ENCODE results near the gene SHROOM1. TPM values are rescaled to one million over a fixed set of nuclear protein-coding genes. Genes with fewer than 3 reads are reported as not detected.
"Not testable (repeated sequence)": the region's sequence is repeated elsewhere in the genome, so short reads cannot be mapped to it uniquely, and the experiment has no call there.

The SHROOM1 gene
- total RNA-seq, 1 donor from 2014 or later: 4.5 TPM

DNA sequence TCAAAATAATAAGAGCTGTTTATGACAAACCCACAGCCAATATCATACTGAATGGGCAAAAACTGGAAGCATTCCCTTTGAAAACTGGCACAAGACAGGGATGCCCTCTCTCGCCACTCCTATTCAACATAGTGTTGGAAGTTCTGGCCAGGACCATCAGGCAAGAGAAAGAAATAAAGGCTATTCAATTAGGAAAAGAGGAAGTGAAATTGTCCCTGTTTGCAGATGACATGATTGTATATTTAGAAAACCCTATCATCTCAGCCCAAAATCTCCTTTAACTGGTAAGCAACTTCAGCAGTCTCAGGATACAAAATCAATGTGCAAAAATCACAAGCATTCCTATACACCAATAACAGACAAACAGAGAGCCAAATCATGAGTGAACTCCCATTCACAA lies 26.2 kb downstream of the SHROOM1 start:
- H3K9me3 Mint-ChIP-seq (ENCODE audit: unreplicated experiment); DNase-seq (ENCODE audit: extremely low spot score, unreplicated experiment); H3K36me3 Mint-ChIP-seq (ENCODE audit: unreplicated experiment); H3K4me1 Mint-ChIP-seq (ENCODE audit: unreplicated experiment); H3K27ac Mint-ChIP-seq (ENCODE audit: unreplicated experiment); H3K4me3 Mint-ChIP-seq (ENCODE audit: unreplicated experiment): not testable (repeated sequence)
- peaks cover 55% of the 10 kb centered on the region for H3K27me3 Mint-ChIP-seq (ENCODE audit: unreplicated experiment)

DNA sequence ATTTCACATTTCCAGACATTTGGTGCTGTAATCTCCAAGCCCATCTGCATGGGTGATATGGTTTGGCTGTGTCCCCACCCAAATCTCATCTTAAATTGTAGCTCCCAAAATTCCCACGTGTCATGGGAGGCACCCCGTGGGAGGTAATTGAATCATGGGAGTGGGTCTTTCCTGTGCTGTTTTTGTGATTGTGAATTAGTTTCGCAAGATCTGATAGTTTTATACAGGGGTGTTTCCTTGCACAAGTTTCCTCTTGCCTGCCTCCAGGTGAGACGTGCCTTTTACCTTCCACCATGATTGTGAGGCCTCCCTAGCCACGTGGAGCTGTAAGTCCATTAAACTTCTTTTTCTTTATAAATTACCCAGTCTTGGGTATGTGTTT lies 27.8 kb downstream of the SHROOM1 start:
- H3K27me3 Mint-ChIP-seq (ENCODE audit: unreplicated experiment): peaks cover 50% of the 10 kb centered on the region
- DNase-seq (ENCODE audit: extremely low spot score, unreplicated experiment); H3K9me3 Mint-ChIP-seq (ENCODE audit: unreplicated experiment); H3K36me3 Mint-ChIP-seq (ENCODE audit: unreplicated experiment); H3K4me1 Mint-ChIP-seq (ENCODE audit: unreplicated experiment); H3K4me3 Mint-ChIP-seq (ENCODE audit: unreplicated experiment); H3K27ac Mint-ChIP-seq (ENCODE audit: unreplicated experiment): not testable (repeated sequence)

DNA sequence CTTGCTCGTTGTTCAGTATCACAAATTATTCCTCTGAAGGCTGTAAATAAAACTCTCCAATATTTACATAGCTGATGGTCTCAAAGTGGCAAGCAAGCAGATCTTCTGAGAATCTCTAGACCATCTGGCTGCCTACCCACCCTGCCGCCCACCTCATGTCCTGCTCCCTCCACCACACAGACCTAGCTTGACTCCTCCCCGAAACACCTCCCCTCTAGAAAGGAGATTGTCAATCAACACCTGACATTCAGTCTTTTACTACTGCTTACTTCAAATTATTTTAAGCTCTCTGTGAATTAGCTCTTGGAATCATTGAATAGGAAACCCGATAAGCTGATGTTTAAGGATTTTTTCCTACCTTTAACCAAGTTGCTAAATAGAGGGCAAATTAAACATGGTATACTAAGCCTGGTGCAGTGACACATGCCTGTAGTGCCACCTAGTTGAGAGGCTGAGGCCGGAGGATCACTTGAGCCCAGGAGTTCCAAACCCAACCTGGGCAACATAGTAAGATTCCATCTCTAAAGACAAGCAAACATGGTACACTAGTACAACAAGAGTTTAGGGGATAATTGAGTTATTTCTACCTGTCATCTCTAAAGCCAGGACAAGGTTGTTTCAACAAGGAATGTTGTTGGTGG lies 28.3 kb downstream of the SHROOM1 start:
- Mint-ChIP-seq H3K9me3 (ENCODE audit: unreplicated experiment) (no peaks in the 10 kb centered on the region), H3K4me1 (ENCODE audit: unreplicated experiment) (no peaks in the 10 kb centered on the region), H3K27ac (ENCODE audit: unreplicated experiment) (no peak overlapping the region), H3K27me3 (ENCODE audit: unreplicated experiment) (peaks cover 48% of the 10 kb centered on the region), H3K36me3 (ENCODE audit: unreplicated experiment) (no peaks in the 10 kb centered on the region), H3K4me3 (ENCODE audit: unreplicated experiment) (no peak overlapping the region)
- TF ChIP-seq, protein P1, sequence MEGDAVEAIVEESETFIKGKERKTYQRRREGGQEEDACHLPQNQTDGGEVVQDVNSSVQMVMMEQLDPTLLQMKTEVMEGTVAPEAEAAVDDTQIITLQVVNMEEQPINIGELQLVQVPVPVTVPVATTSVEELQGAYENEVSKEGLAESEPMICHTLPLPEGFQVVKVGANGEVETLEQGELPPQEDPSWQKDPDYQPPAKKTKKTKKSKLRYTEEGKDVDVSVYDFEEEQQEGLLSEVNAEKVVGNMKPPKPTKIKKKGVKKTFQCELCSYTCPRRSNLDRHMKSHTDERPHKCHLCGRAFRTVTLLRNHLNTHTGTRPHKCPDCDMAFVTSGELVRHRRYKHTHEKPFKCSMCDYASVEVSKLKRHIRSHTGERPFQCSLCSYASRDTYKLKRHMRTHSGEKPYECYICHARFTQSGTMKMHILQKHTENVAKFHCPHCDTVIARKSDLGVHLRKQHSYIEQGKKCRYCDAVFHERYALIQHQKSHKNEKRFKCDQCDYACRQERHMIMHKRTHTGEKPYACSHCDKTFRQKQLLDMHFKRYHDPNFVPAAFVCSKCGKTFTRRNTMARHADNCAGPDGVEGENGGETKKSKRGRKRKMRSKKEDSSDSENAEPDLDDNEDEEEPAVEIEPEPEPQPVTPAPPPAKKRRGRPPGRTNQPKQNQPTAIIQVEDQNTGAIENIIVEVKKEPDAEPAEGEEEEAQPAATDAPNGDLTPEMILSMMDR (IDR thresholded peaks at IDR 0.05): no peak
- DNase-seq (ENCODE audit: extremely low spot score, unreplicated experiment): no peak

DNA sequence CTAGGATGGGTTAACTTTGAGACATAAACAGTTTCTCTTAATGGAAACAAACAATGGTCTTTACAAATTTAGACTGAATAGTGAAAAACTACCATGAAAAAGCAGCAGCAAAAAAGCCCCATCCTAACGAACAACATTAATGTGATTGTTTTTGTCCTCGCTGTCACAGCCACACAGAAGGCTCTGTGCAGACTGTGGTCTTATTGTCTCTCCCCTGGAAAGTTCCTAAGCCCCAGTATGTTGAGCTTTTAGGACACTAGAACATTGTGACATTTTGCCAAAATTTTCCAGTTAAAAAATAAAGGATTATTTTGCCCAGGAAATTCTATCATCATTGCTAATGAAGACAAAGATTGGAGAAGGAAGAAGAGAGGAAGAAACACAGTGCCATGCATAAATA lies 29.9 kb downstream of the SHROOM1 start:
- H3K4me3 Mint-ChIP-seq (ENCODE audit: unreplicated experiment): no peak overlapping the region
- no peaks in the 10 kb centered on the region for H3K4me1 Mint-ChIP-seq (ENCODE audit: unreplicated experiment)
- DNase-seq (ENCODE audit: extremely low spot score, unreplicated experiment): no peak
- H3K9me3 Mint-ChIP-seq (ENCODE audit: unreplicated experiment): no peaks in the 10 kb centered on the region
- TF ChIP-seq, protein P1 (IDR thresholded peaks at IDR 0.05): no peak
- H3K27me3 Mint-ChIP-seq (ENCODE audit: unreplicated experiment): peaks cover 50% of the 10 kb centered on the region
- no peak overlapping the region for H3K27ac Mint-ChIP-seq (ENCODE audit: unreplicated experiment)
- no peaks in the 10 kb centered on the region for H3K36me3 Mint-ChIP-seq (ENCODE audit: unreplicated experiment)

DNA sequence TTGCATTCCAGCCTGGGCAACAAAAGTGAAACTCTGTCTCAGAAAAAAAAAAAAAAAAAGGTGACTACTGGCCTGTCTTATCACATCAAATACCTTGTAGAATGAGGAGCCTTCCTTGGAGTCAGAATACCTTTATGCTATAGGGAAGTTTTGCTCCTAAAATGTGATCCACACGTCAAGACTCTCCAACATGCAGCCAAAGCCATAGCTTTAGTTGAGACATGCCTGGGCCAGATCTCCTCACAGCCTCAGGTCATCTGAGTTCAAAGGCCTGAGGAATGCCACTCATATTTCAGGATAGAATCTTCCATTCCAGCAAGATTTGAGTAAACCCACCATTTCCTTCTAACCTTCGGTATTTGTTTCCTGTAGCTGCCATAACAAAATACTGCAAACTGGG lies 31.1 kb downstream of the SHROOM1 start:
- Mint-ChIP-seq H3K4me3 (ENCODE audit: unreplicated experiment) (no peak overlapping the region), H3K4me1 (ENCODE audit: unreplicated experiment) (no peaks in the 10 kb centered on the region), H3K36me3 (ENCODE audit: unreplicated experiment) (no peaks in the 10 kb centered on the region), H3K9me3 (ENCODE audit: unreplicated experiment) (no peaks in the 10 kb centered on the region), H3K27me3 (ENCODE audit: unreplicated experiment) (peaks cover 51% of the 10 kb centered on the region), H3K27ac (ENCODE audit: unreplicated experiment) (no peak overlapping the region)
- TF ChIP-seq, protein P1 (IDR thresholded peaks at IDR 0.05): no peak
- no peak for DNase-seq (ENCODE audit: extremely low spot score, unreplicated experiment)

DNA sequence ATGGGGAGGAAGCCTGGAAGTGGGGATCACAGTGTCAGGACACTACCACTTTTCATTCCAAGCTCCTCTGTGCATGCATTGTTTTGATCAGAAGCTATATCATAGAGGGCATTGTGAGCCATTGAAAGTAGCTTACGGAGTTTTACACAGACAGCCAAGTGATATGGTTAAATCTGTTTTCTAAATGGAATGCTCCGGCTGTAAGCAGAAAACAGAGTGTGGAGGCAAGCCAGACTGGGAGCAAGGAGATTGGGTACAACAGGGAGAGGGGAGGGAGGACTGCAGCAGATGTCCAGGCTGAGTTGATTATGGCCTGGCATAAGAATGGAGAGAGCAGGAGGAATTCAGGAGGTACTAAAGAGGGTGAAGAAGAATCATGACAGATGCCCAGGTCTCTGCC lies 32.8 kb downstream of the SHROOM1 start:
- H3K4me3 Mint-ChIP-seq (ENCODE audit: unreplicated experiment): no peak overlapping the region
- no peaks in the 10 kb centered on the region for H3K9me3 Mint-ChIP-seq (ENCODE audit: unreplicated experiment)
- H3K27me3 Mint-ChIP-seq (ENCODE audit: unreplicated experiment): peaks cover 37% of the 10 kb centered on the region

More for the DNA sequence above, 32.8 kb downstream of the SHROOM1 start:
- H3K4me1 Mint-ChIP-seq (ENCODE audit: unreplicated experiment): no peaks in the 10 kb centered on the region
- no peak for DNase-seq (ENCODE audit: extremely low spot score, unreplicated experiment)
- TF ChIP-seq, protein P1 (IDR thresholded peaks at IDR 0.05): no peak
- H3K36me3 Mint-ChIP-seq (ENCODE audit: unreplicated experiment): no peaks in the 10 kb centered on the region
- H3K27ac Mint-ChIP-seq (ENCODE audit: unreplicated experiment): no peak overlapping the region

Data from osteocyte (in vitro differentiated cells).